Caco-2 (cell line): ENCODE data around the gene C22orf31. TPM values are rescaled to one million over a fixed set of nuclear protein-coding genes. Genes with fewer than 3 reads are reported as not detected.
A peak's percentile ranks its signal among the peaks of the same experiment; 100 is the strongest.

Experiments used
- BruUV-seq: library from RNA; stranded (reverse); fragments of 400-500 nt; replicated peaks from 2 replicates; lab custom pipeline; 2021; lab: Mats Ljungman, UMichigan
- CTCF ChIA-PET: fragments of 300-600 bp; sonication (Branson Sonifier 250); formaldehyde crosslinking; loops from one replicate; lab custom pipeline; 2022; ENCODE audit warnings: antibody characterized with exemption; lab: Charles Lee
- POLR2A ChIA-PET: fragments of 300-600 bp; sonication (Branson Sonifier 250); formaldehyde crosslinking; loops from one replicate; lab custom pipeline; 2022; ENCODE audit warnings: antibody characterized with exemption; lab: Charles Lee
- DNase-seq, 2 experiments: peaks; one replicate each; pipeline versions ENCODE4 v3.0.0 to v3.0.0-alpha.2; 2020 to 2022
- H3K27me3 ChIP-seq: replicated peaks from 2 replicates; pipeline ENCODE4 v1.6.0; 2011; ENCODE audit warnings: low read length; ENCODE audit not compliant: control insufficient read depth, insufficient read depth
- H3K36me3 ChIP-seq: 2 replicates; pipeline ENCODE4 v1.5.1; 2011; ENCODE audit warnings: low read length; ENCODE audit not compliant: control insufficient read depth, insufficient read depth
- H3K4me1 ChIP-seq: fragments of 250-450 bp; sonication (Bioruptor Pico); 2 replicates; pipeline ENCODE4 v1.5.1; 2020; ENCODE audit warnings: mild to moderate bottlenecking
- H3K4me3 ChIP-seq: 2 replicates; pipeline ENCODE4 v1.5.1; 2011; ENCODE audit warnings: low read depth, mild to moderate bottlenecking, control low read depth, low read length
- H3K9me3 ChIP-seq: fragments of 250-450 bp; sonication (Bioruptor Pico); 2 replicates; pipeline ENCODE4 v1.5.1; 2020; ENCODE audit warnings: mild to moderate bottlenecking, moderate library complexity
- H3K27ac Mint-ChIP-seq: one replicate; pipeline ENCODE4 v1.8.0; 2022; ENCODE audit warnings: mixed read lengths; ENCODE audit not compliant: unreplicated experiment
- H3K27me3 Mint-ChIP-seq: one replicate; pipeline ENCODE4 v1.8.0; 2022; ENCODE audit warnings: mixed read lengths; ENCODE audit not compliant: insufficient read depth, unreplicated experiment
- H3K36me3 Mint-ChIP-seq: one replicate; pipeline ENCODE4 v1.8.0; 2022; ENCODE audit warnings: mild to moderate bottlenecking, mixed read lengths; ENCODE audit not compliant: insufficient read depth, unreplicated experiment
- H3K4me1 Mint-ChIP-seq: one replicate; pipeline ENCODE4 v1.8.0; 2022; ENCODE audit warnings: low read depth, mixed read lengths; ENCODE audit not compliant: unreplicated experiment
- H3K4me3 Mint-ChIP-seq: one replicate; pipeline ENCODE4 v1.8.0; 2022; ENCODE audit warnings: mild to moderate bottlenecking, moderate library complexity, mixed read lengths; ENCODE audit not compliant: unreplicated experiment
- H3K9me3 Mint-ChIP-seq: one replicate; pipeline ENCODE4 v1.8.0; 2022; ENCODE audit warnings: mixed read lengths; ENCODE audit not compliant: unreplicated experiment
- CTCF ChIP-seq, 2 experiments: fragments of 200-600 bp in 1 of 2; IDR thresholded peaks; 1 replicate in 1 of 2; 2 replicates in 1 of 2; pipeline versions ENCODE4 v1.5.1 to v1.8.0; 2011 to 2022; ENCODE audit warnings: antibody characterized with exemption in 1 of 2, control low read depth in 1 of 2, inconsistent platforms in 1 of 2, low read depth in 1 of 2, low read length in 1 of 2, mild to moderate bottlenecking in 1 of 2, moderate library complexity in 1 of 2; ENCODE audit not compliant: insufficient read depth in 1 of 2, severe bottlenecking in 1 of 2, unreplicated experiment in 1 of 2
- intact Hi-C: fragments of 100-400 bp; cut with micrococcal nuclease; formaldehyde crosslinking; loops from one replicate; pipeline ENCODE4 v1.10.0; 2022; ENCODE audit not compliant: unreplicated experiment
- total RNA-seq: library from RNA; stranded (reverse); gene quantifications from 2 replicates; pipeline ENCODE4 v1.2.3, GENCODE V29; 2022

Gene C22orf31
- total RNA-seq, 1 experiment from 2014 or later, result not detected

GRCh38 chr22:29108137-29108536, 46.5 kb upstream of the C22orf31 start:
- Histone ChIP-seq H3K9me3 (no peaks in the 10 kb centered on the region), H3K4me1 (peaks cover 25% of the 10 kb centered on the region), H3K27me3 (no peaks in the 10 kb centered on the region), H3K36me3 (no peaks in the 10 kb centered on the region), H3K4me3 (no peak overlapping the region)
- BruUV-seq, result no TSS peak
- ChIA-PET CTCF (no interaction called here), POLR2A (no interaction called here)
- Mint-ChIP-seq H3K36me3 (peaks cover 10% of the 10 kb centered on the region), H3K4me1 (peaks cover 14% of the 10 kb centered on the region), H3K27ac (no peak overlapping the region), H3K4me3 (no peak overlapping the region), H3K9me3 (no peaks in the 10 kb centered on the region), H3K27me3 (no peaks in the 10 kb centered on the region)
- DNase-seq, result peak; percentile 35 to 36
- intact Hi-C loops, result no loop called here
- no peak for TF ChIP-seq CTCF (IDR thresholded peaks at IDR 0.05; ENCODE audit: insufficient read depth in 1 of 2, low read depth in 1 of 2, low read length in 1 of 2, severe bottlenecking in 1 of 2, unreplicated experiment in 1 of 2)

GRCh38 chr22:29106839-29107238, 45.2 kb upstream of the C22orf31 start:
- peaks cover 25% of the 10 kb centered on the region for H3K4me1 ChIP-seq
- H3K36me3 ChIP-seq, result no peaks in the 10 kb centered on the region
- Mint-ChIP-seq H3K27ac (no peak overlapping the region), H3K27me3 (no peaks in the 10 kb centered on the region), H3K4me3 (no peak overlapping the region), H3K36me3 (peaks cover 10% of the 10 kb centered on the region), H3K9me3 (no peaks in the 10 kb centered on the region), H3K4me1 (peaks cover 14% of the 10 kb centered on the region)
- H3K4me3 ChIP-seq, result no peak overlapping the region
- H3K9me3 ChIP-seq, result no peaks in the 10 kb centered on the region
- ChIA-PET POLR2A (no interaction called here), CTCF (interaction anchor here (0.6 kb wide), 1 partner anchor 251 kb away, joined by 4 read pairs; no protein-coding TSS in a partner anchor)
- no peak for TF ChIP-seq CTCF (IDR thresholded peaks at IDR 0.05; ENCODE audit: insufficient read depth in 1 of 2, low read depth in 1 of 2, low read length in 1 of 2, severe bottlenecking in 1 of 2, unreplicated experiment in 1 of 2)
- no peaks in the 10 kb centered on the region for H3K27me3 ChIP-seq
- no peak for DNase-seq
- intact Hi-C loops, result no loop called here
- BruUV-seq, result no TSS peak

GRCh38 chr22:29105468-29105867, 43.8 kb upstream of the C22orf31 start:
- no peak for DNase-seq
- POLR2A ChIA-PET, result no interaction called here
- Mint-ChIP-seq H3K27ac (no peak overlapping the region), H3K9me3 (no peaks in the 10 kb centered on the region), H3K4me3 (no peak overlapping the region), H3K4me1 (peaks cover 14% of the 10 kb centered on the region), H3K27me3 (no peaks in the 10 kb centered on the region), H3K36me3 (peaks cover 8% of the 10 kb centered on the region)
- CTCF ChIA-PET, result no interaction called here
- BruUV-seq, result no TSS peak
- Histone ChIP-seq H3K4me1 (peaks cover 25% of the 10 kb centered on the region), H3K9me3 (no peaks in the 10 kb centered on the region), H3K36me3 (no peaks in the 10 kb centered on the region), H3K27me3 (no peaks in the 10 kb centered on the region), H3K4me3 (no peak overlapping the region)
- intact Hi-C loops, result no loop called here
- no peak for TF ChIP-seq CTCF (IDR thresholded peaks at IDR 0.05; ENCODE audit: insufficient read depth in 1 of 2, low read depth in 1 of 2, low read length in 1 of 2, severe bottlenecking in 1 of 2, unreplicated experiment in 1 of 2)
